ENCODE measurements around the gene SPRY4.

- no peak for TF ChIP-seq CTCF (IDR thresholded peaks at IDR 0.05; ENCODE audit: low read depth, low read length, poor library complexity, severe bottlenecking)
- no peak for TF ChIP-seq EZH2phosphoT487 (IDR thresholded peaks at IDR 0.05; ENCODE audit: borderline replicate concordance, low read length)
Measured at GRCh38 chr5:142325725-142326479, 1.1 kb upstream of the SPRY4 start.
